22Rv1 (cell line): ENCODE results near the gene ITGB1BP1.

Experiments used
- ZFX ChIP-seq: fragments of 450-650 bp; IDR thresholded peaks from 2 replicates; pipeline ENCODE4 v1.6.1; 2017; ENCODE audit warnings: antibody characterized with exemption, borderline replicate concordance
- TF ChIP-seq, protein P1 (sequence below): fragments of 450-650 bp; IDR thresholded peaks from 2 replicates; pipeline ENCODE4 v1.5.1; 2017; ENCODE audit warnings: mild to moderate bottlenecking

DNA sequence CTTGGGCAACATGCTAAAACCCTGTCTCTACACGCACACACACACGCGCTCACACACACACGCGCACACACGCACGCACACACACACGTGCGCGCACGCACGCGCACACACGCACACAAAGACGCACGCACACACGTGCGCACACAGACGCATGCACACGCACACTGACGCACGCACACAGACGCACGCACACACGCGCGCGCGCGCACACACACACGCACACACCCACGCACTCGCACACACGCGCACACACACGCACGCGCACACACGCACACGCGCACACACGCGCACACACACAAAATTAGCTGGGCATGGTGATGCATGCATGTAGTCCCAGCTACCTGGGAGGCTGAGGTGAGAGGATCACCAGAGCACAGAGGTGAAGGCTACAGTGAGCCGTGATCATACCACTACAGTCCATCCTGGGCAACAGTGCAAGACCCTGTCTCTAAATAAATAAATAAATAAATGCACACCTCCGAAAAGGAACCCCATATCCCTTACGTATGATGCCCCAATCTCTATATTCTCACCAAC lies 42.9 kb upstream of the ITGB1BP1 start:
- TF ChIP-seq, protein P1, sequence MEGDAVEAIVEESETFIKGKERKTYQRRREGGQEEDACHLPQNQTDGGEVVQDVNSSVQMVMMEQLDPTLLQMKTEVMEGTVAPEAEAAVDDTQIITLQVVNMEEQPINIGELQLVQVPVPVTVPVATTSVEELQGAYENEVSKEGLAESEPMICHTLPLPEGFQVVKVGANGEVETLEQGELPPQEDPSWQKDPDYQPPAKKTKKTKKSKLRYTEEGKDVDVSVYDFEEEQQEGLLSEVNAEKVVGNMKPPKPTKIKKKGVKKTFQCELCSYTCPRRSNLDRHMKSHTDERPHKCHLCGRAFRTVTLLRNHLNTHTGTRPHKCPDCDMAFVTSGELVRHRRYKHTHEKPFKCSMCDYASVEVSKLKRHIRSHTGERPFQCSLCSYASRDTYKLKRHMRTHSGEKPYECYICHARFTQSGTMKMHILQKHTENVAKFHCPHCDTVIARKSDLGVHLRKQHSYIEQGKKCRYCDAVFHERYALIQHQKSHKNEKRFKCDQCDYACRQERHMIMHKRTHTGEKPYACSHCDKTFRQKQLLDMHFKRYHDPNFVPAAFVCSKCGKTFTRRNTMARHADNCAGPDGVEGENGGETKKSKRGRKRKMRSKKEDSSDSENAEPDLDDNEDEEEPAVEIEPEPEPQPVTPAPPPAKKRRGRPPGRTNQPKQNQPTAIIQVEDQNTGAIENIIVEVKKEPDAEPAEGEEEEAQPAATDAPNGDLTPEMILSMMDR, result no peak
- TF ChIP-seq ZFX, result no peak
